ENCODE results near the gene MAN1B1.
"Not testable (repeated sequence)": the region's sequence is repeated elsewhere in the genome, so short reads cannot be mapped to it uniquely, and the experiment has no call there.

Gene MAN1B1

GRCh38 chr9:137062798-137063197 is 24.0 kb upstream of the MAN1B1 start:
- WGBS, 2 experiments = 92 to 93% methylated on average over 6 to 7 of the region's 9 CpGs
- H3K27ac ChIP-seq (ENCODE audit: insufficient read depth, low read depth, low read length, poor library complexity, severe bottlenecking); H3K27me3 ChIP-seq (ENCODE audit: control insufficient read depth, insufficient read depth, low read length, poor library complexity, severe bottlenecking); H3K36me3 ChIP-seq (ENCODE audit: control insufficient read depth, insufficient read depth, low read length); H3K4me1 ChIP-seq (ENCODE audit: control insufficient read depth, insufficient read depth, low read length); H3K9me3 ChIP-seq (ENCODE audit: control insufficient read depth, low read length); H3K4me3 ChIP-seq (ENCODE audit: insufficient read depth, low read depth, low read length): not testable (repeated sequence)

DNA sequence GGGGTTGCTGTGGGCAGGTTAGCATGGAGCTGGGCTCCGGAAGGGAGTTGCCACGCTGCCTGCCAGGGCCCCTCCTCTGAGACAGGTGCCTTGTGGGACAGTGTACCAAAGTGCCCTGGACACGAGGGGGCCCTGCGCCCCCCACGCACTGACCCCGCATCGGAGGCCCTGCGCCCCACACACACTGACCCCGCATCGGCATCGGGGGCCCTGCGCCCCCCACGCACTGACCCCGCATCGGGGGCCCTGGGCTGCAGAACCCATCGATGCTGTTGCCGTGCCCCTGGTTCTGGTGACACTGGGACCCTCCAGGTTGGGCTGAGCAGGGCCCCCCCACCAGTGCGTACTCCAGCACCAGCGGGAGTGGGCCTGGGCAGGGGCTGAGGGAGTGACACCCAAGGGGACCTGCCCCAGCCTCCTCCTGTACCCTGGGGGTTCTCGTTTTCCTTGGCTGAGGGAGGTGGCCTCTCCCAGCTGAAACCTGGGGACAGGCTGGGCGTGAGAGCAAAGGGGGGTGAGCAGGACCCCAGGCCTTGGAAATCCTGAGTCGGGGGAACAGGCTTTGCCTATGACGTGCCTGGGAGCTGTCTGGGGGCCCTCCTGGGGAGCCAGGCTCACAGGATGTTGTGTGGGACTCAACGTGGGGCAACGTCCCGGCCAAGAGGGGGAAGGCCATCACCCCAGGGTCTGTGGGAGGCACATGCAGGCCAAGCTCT is 23.3 kb upstream of the MAN1B1 start:
- Histone ChIP-seq H3K9me3 (ENCODE audit: control insufficient read depth, low read length) (no peaks in the 10 kb centered on the region), H3K36me3 (ENCODE audit: control insufficient read depth, insufficient read depth, low read length) (no peaks in the 10 kb centered on the region), H3K27me3 (ENCODE audit: control insufficient read depth, insufficient read depth, low read length, poor library complexity, severe bottlenecking) (peaks cover 2% of the 10 kb centered on the region), H3K4me1 (ENCODE audit: control insufficient read depth, insufficient read depth, low read length) (no peaks in the 10 kb centered on the region), H3K27ac (ENCODE audit: insufficient read depth, low read depth, low read length, poor library complexity, severe bottlenecking) (no peak overlapping the region), H3K4me3 (ENCODE audit: insufficient read depth, low read depth, low read length) (no peak overlapping the region)
- 91 to 92% methylated on average over 26 of the region's 26 CpGs for WGBS, 2 experiments

DNA sequence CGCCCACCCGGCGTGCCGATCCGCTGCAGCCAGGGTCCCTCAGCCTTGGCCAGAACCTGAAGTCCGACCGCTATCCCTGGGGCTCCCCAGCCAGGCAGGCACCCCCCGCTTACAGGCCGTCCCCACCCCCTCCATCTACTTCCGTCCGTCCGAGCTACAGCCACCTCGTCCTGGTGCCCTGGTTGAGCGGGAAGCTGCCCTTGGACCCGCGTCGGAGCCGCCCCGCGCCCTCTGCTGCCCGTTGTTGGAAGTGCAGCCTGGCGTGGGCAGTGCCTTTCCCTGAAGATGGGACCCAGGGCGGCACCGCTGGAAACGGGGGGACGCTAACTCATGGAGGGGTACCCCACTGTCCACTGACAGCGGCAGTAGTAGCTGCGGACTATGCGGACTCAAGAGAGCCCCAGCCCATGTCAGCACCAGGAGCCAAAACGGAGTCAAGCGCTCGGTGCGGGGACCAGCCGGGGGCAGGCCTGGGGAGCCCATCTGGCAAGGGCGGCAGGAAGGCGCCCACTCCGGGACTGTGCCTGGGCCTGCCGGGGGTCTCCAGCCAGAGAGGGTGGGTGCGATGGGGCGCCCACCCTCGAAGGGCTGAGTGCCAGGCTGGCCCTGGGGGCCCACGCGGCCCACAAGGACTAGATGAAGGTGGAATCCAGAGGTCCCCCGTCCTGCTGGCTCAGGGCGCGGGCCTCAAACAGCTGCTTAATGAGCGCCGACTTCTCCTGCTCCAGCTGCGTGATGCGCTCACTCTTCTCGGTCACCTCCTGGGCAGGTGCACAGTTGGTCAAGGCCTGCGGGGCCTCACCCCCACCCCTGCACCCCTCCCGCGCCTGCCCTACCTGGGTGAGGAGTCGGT is 22.5 kb upstream of the MAN1B1 start:
- H3K9me3 ChIP-seq (ENCODE audit: control insufficient read depth, low read length) = no peaks in the 10 kb centered on the region
- 61 to 62% methylated on average over 55 of the region's 55 CpGs for WGBS, 2 experiments
- no peak overlapping the region for H3K27ac ChIP-seq (ENCODE audit: insufficient read depth, low read depth, low read length, poor library complexity, severe bottlenecking)
- H3K36me3 ChIP-seq (ENCODE audit: control insufficient read depth, insufficient read depth, low read length) = no peaks in the 10 kb centered on the region
- H3K4me1 ChIP-seq (ENCODE audit: control insufficient read depth, insufficient read depth, low read length) = peaks cover 7% of the 10 kb centered on the region
- no peak overlapping the region for H3K4me3 ChIP-seq (ENCODE audit: insufficient read depth, low read depth, low read length)
- H3K27me3 ChIP-seq (ENCODE audit: control insufficient read depth, insufficient read depth, low read length, poor library complexity, severe bottlenecking) = peaks cover 7% of the 10 kb centered on the region

DNA sequence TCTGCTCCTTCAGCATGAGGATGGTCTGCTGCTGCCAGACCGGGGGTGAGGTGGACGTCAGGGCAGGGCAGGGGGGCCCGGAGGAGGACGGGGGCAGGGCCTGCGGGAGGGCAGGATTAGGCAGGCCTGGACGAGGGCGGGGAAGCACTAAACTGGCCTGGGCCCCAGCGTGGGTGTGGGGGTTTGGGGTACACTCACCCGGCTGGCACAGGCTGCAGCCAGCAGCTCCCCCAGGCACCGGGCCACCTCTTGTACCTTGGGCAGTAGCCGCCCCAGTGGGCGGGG is 22.0 kb upstream of the MAN1B1 start:
- peaks cover 13% of the 10 kb centered on the region for H3K27me3 ChIP-seq (ENCODE audit: control insufficient read depth, insufficient read depth, low read length, poor library complexity, severe bottlenecking)
- H3K9me3 ChIP-seq (ENCODE audit: control insufficient read depth, low read length) = no peaks in the 10 kb centered on the region
- no peaks in the 10 kb centered on the region for H3K36me3 ChIP-seq (ENCODE audit: control insufficient read depth, insufficient read depth, low read length)
- peaks cover 11% of the 10 kb centered on the region for H3K4me1 ChIP-seq (ENCODE audit: control insufficient read depth, insufficient read depth, low read length)
- no peak overlapping the region for H3K4me3 ChIP-seq (ENCODE audit: insufficient read depth, low read depth, low read length)
- 88 to 91% methylated on average over 12 of the region's 12 CpGs for WGBS, 2 experiments
- no peak overlapping the region for H3K27ac ChIP-seq (ENCODE audit: insufficient read depth, low read depth, low read length, poor library complexity, severe bottlenecking)

DNA sequence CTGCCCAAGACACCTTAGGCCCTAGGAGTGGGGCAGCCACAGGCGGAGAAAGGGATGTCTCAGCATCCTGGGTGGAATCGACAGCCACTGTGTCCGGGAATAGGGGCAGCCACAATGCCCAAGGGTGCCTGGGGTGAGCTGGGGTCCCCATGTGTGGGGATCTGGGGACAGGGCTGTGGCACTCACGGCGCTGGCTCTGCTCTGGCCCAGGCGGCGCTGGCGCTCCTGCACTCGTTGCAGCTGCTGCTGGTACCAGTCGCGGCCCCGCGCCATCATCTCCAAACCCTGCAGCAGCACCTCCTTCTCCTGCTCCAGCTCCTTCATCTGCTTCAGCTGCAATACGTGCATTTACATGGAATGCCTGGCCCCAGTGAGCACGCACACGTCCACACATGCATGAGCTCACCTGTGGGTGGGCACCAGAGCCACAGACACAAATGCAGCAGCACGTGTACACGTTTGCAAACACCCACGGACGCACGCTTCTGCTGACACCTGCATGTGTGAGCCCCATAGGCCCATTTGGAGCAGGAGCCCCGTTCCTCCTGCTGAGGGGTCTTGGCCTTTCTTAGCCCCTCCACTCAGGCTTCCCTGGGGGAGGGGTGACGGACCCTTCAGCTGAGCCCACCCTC is 21.3 kb upstream of the MAN1B1 start:
- no peaks in the 10 kb centered on the region for H3K36me3 ChIP-seq (ENCODE audit: control insufficient read depth, insufficient read depth, low read length)
- no peaks in the 10 kb centered on the region for H3K9me3 ChIP-seq (ENCODE audit: control insufficient read depth, low read length)
- WGBS, 2 experiments = 93 to 95% methylated on average over 23 of the region's 23 CpGs
- peaks cover 11% of the 10 kb centered on the region for H3K4me1 ChIP-seq (ENCODE audit: control insufficient read depth, insufficient read depth, low read length)
- peaks cover 18% of the 10 kb centered on the region for H3K27me3 ChIP-seq (ENCODE audit: control insufficient read depth, insufficient read depth, low read length, poor library complexity, severe bottlenecking)
- H3K27ac ChIP-seq (ENCODE audit: insufficient read depth, low read depth, low read length, poor library complexity, severe bottlenecking) = no peak overlapping the region
- H3K4me3 ChIP-seq (ENCODE audit: insufficient read depth, low read depth, low read length) = no peak overlapping the region

DNA sequence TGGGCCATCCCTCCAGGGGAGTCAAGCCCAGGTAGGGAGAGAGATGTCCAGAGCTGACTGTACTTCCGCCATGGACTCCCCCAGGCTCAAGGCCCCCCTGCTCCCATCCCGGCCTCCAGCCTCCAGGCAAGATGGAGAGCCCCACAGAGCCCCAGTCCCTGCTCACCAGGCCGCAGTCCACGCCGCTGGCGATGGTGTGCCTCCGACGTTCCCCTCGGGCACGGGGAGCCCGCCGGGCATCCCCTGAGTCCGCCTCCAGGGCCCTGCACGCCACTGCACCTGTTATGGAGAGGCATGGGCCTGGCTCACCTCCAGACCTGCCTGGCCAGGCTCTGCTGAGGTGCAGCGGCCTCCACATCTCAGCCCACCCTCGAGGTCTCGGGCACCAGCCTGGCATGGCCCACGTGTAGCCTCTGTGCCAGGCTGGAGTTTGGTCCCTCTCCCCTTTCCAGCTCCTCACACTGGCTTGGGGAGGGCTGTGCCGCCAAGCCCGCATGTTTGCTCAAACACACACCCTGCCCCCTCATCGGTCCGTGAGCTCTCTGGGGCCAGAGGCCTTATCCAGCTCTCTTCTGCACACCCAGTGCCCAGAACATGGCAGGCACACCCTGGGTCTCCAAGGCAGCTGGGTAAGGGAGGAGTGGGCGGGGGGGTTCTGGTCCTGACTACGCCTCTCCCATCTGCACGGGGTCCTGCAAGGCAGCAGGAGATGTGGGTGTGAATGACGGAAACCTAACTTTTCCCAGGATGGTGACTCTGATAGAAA is 20.5 kb upstream of the MAN1B1 start:
- Histone ChIP-seq H3K36me3 (ENCODE audit: control insufficient read depth, insufficient read depth, low read length) (no peaks in the 10 kb centered on the region), H3K27ac (ENCODE audit: insufficient read depth, low read depth, low read length, poor library complexity, severe bottlenecking) (no peak overlapping the region)
- 93 to 94% methylated on average over 26 of the region's 26 CpGs for WGBS, 2 experiments

GRCh38 chr9:137067860-137068538 is 18.8 kb upstream of the MAN1B1 start:
- Histone ChIP-seq H3K27ac (ENCODE audit: insufficient read depth, low read depth, low read length, poor library complexity, severe bottlenecking) (no peak overlapping the region), H3K9me3 (ENCODE audit: control insufficient read depth, low read length) (no peaks in the 10 kb centered on the region), H3K36me3 (ENCODE audit: control insufficient read depth, insufficient read depth, low read length) (no peaks in the 10 kb centered on the region), H3K4me3 (ENCODE audit: insufficient read depth, low read depth, low read length) (no peak overlapping the region), H3K27me3 (ENCODE audit: control insufficient read depth, insufficient read depth, low read length, poor library complexity, severe bottlenecking) (peaks cover 18% of the 10 kb centered on the region), H3K4me1 (ENCODE audit: control insufficient read depth, insufficient read depth, low read length) (peaks cover 16% of the 10 kb centered on the region)
- 61 to 63% methylated on average over 12 of the region's 12 CpGs for WGBS, 2 experiments

More for the DNA sequence above, 20.5 kb upstream of the MAN1B1 start:
- Histone ChIP-seq H3K4me3 (ENCODE audit: insufficient read depth, low read depth, low read length) (no peak overlapping the region), H3K9me3 (ENCODE audit: control insufficient read depth, low read length) (no peaks in the 10 kb centered on the region), H3K27me3 (ENCODE audit: control insufficient read depth, insufficient read depth, low read length, poor library complexity, severe bottlenecking) (peaks cover 18% of the 10 kb centered on the region), H3K4me1 (ENCODE audit: control insufficient read depth, insufficient read depth, low read length) (peaks cover 16% of the 10 kb centered on the region)

- H3K4me3 ChIP-seq (ENCODE audit: insufficient read depth, low read depth, low read length) = peak overlapping the region; percentile 50
- H3K27me3 ChIP-seq (ENCODE audit: control insufficient read depth, insufficient read depth, low read length, poor library complexity, severe bottlenecking) = peaks cover 22% of the 10 kb centered on the region
- 93 to 95% methylated on average over 17 of the region's 17 CpGs for WGBS, 2 experiments
- H3K9me3 ChIP-seq (ENCODE audit: control insufficient read depth, low read length) = no peaks in the 10 kb centered on the region
- peaks cover 16% of the 10 kb centered on the region for H3K4me1 ChIP-seq (ENCODE audit: control insufficient read depth, insufficient read depth, low read length)
- H3K36me3 ChIP-seq (ENCODE audit: control insufficient read depth, insufficient read depth, low read length) = no peaks in the 10 kb centered on the region
- H3K27ac ChIP-seq (ENCODE audit: insufficient read depth, low read depth, low read length, poor library complexity, severe bottlenecking) = no peak overlapping the region
Measured at GRCh38 chr9:137068539-137069507, 18.0 kb upstream of the MAN1B1 start.

Data from ectodermal cell (in vitro differentiated cells).